ENCODE measurements around the gene PUM1.

GRCh38 chr1:31005198-31005597 lies 60.3 kb downstream of the PUM1 start:
- TF ChIP-seq POLR2AphosphoS5 (IDR thresholded peaks at IDR 0.05; ENCODE audit: insufficient read depth in 1 of 2, low read depth in 1 of 2) (no peak), POLR2A (IDR thresholded peaks at IDR 0.05) (no peak), CTCF (IDR thresholded peaks at IDR 0.05) (no peak)

Data from vagina (tissue), 2 donors.